Ovary (tissue), 3 donors: ENCODE results near the gene CHRNA10.
"Not testable (repeated sequence)": the region's sequence is repeated elsewhere in the genome, so short reads cannot be mapped to it uniquely, and the experiment has no call there.

ENCODE experiments used
- CTCF ChIP-seq, 3 donors: fragments of 450-650 bp in 2 of 3; fragments of 200-600 bp in 1 of 3; IDR thresholded peaks; one replicate each; pipeline versions ENCODE4 v1.5.1 to v1.8.0; 2016 to 2022; ENCODE audit warnings: antibody characterized with exemption in 3 of 3, mild to moderate bottlenecking in 1 of 3
- EP300 ChIP-seq: sonication (generic); formaldehyde crosslinking; IDR thresholded peaks from one replicate; pipeline ENCODE4 v1.6.1; 2017; ENCODE audit warnings: antibody characterized with exemption
- POLR2A ChIP-seq: fragments of 450-650 bp; IDR thresholded peaks from one replicate; pipeline ENCODE4 v1.6.1; 2017; ENCODE audit warnings: antibody characterized with exemption, mild to moderate bottlenecking, moderate library complexity
- donor health status: DM: no; HTN: no; CAD: no.

DNA sequence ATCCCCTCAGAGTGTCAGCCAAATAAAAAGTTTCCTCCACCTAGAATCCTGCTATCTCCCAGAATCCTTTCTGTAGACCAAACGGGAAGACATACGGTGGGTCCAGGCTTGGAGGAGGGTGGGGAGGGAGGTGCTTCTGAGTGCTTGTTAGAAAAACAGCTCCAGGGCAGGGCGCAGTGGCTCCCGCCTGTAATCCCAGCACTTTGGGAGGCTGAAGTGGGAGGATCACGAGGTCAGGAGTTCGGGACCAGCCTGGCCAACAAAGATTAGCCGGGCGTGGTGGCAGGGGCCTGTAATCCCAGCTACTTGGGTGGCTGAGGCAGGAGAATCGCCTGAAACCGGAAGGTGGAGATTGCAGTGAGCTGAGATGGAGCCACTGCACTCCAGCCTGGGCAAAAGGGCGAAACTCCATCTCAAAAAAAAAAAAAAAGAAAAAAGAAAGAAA, 28.1 kb downstream of the CHRNA10 start:
- TF ChIP-seq CTCF (IDR thresholded peaks at IDR 0.05); POLR2A; EP300: not testable (repeated sequence)
